NB4 (cell line): ENCODE data around the gene NNMT.

Source experiments
- DNase-seq: peaks from one replicate; pipeline ENCODE4 v3.0.0; 2010; ENCODE audit warnings: low read depth
- H3K4me3 ChIP-seq: one replicate; pipeline ENCODE4 v1.5.1; 2011; ENCODE audit warnings: mild to moderate bottlenecking, low read depth, low read length, moderate library complexity
- MYC ChIP-seq: IDR thresholded peaks from 2 replicates; pipeline ENCODE4 v1.6.1; 2011; ENCODE audit warnings: low read depth, low read length
- POLR2A ChIP-seq: IDR thresholded peaks from 2 replicates; pipeline ENCODE4 v1.6.1; 2011; ENCODE audit warnings: mild to moderate bottlenecking; ENCODE audit not compliant: insufficient read length; ENCODE audit errors: extremely low read depth
- TF ChIP-seq, protein P1 (sequence below): IDR thresholded peaks from 2 replicates; pipeline ENCODE4 v1.6.1; 2011; ENCODE audit warnings: low read depth, low read length
- TF ChIP-seq, protein P2 (sequence below): IDR thresholded peaks from one replicate; pipeline ENCODE4 v1.5.1; 2012; ENCODE audit warnings: low read depth, low read length

NNMT gene

DNA sequence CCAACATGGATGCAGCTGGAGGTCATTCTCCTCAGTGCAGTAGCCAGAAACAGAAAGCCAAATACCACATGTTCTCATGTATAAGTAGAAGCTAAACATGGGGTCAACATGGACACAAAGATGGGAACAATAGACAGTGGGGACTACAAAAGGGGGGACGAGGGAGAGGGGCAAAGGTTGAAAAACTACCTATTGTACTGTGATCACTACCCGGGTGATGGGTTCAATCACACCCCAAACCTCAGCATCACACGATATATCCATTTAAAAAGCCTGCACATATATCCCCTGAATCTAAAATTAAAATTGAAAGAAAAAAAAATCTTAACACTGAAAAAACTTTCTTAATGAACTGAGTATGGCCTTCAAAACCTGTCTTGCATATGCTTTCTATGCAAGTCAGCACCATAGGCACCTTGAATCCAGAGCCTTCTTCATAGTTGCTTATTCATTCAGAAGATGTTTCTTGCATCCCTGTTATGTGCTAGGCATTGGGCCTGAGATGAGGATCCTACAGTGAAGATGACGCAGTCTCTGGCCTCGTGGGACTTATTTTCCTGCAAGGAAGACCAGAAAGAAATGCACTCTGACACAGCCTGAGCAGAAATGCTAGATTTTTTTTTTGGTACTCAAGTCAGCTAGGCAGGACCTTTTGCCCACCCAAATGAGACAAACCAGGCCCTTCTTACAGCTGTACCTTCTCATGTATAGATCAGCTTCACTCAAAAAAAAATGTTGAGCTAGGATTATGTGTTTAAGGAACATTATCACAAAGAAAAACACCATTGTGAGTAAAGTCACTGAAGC, 21.0 kb downstream of the NNMT start:
- DNase-seq: no peak
- no peak for TF ChIP-seq MYC
- TF ChIP-seq POLR2A: no peak
- TF ChIP-seq, protein P1, sequence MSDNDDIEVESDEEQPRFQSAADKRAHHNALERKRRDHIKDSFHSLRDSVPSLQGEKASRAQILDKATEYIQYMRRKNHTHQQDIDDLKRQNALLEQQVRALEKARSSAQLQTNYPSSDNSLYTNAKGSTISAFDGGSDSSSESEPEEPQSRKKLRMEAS: no peak
- TF ChIP-seq, protein P2, sequence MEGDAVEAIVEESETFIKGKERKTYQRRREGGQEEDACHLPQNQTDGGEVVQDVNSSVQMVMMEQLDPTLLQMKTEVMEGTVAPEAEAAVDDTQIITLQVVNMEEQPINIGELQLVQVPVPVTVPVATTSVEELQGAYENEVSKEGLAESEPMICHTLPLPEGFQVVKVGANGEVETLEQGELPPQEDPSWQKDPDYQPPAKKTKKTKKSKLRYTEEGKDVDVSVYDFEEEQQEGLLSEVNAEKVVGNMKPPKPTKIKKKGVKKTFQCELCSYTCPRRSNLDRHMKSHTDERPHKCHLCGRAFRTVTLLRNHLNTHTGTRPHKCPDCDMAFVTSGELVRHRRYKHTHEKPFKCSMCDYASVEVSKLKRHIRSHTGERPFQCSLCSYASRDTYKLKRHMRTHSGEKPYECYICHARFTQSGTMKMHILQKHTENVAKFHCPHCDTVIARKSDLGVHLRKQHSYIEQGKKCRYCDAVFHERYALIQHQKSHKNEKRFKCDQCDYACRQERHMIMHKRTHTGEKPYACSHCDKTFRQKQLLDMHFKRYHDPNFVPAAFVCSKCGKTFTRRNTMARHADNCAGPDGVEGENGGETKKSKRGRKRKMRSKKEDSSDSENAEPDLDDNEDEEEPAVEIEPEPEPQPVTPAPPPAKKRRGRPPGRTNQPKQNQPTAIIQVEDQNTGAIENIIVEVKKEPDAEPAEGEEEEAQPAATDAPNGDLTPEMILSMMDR: no peak
- no peak overlapping the region for H3K4me3 ChIP-seq

DNA sequence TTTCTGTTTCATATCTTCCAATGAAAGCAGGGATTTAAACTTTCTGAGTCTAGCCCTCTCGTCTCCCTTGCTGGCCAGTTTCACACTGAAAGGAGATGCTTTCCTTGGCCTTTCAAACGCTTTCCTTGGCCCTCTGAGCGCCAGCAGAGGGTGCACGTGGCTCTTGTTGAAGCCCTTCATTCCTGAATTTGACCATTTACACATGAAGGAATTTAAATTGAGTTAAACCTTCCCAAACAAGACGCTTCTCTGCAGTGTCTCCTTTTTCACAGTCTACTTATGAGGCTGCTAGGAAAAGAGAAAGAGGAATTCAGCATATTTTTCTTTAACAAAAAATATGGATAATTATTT, 21.6 kb downstream of the NNMT start:
- H3K4me3 ChIP-seq: no peak overlapping the region
- no peak for TF ChIP-seq POLR2A
- no peak for TF ChIP-seq MYC
- TF ChIP-seq, protein P1: peak; percentile 83
- TF ChIP-seq, protein P2: peak; percentile 63
- DNase-seq: peak; percentile 45

DNA sequence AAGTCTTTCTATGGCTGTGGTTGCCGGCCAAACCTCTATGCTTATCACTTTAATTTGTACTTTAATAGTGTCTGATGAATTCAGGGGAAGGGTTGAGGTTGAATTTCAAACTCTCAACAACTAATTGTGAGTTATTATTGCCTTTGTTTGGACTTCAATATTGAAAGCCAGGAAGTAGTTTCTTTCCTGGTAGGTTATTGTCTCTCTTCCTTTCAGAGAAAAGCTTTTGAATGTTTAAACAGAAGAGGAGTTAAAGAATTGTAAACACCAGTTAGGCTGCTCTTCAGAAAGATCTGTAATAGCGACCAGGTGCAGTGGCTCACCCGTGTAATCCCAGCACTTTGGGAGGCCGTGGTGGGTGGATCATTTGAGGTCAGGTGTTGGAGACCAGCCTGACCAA, 22.2 kb downstream of the NNMT start:
- TF ChIP-seq POLR2A: no peak
- TF ChIP-seq, protein P1: no peak
- TF ChIP-seq MYC: no peak
- no peak overlapping the region for H3K4me3 ChIP-seq
- DNase-seq: no peak

DNA sequence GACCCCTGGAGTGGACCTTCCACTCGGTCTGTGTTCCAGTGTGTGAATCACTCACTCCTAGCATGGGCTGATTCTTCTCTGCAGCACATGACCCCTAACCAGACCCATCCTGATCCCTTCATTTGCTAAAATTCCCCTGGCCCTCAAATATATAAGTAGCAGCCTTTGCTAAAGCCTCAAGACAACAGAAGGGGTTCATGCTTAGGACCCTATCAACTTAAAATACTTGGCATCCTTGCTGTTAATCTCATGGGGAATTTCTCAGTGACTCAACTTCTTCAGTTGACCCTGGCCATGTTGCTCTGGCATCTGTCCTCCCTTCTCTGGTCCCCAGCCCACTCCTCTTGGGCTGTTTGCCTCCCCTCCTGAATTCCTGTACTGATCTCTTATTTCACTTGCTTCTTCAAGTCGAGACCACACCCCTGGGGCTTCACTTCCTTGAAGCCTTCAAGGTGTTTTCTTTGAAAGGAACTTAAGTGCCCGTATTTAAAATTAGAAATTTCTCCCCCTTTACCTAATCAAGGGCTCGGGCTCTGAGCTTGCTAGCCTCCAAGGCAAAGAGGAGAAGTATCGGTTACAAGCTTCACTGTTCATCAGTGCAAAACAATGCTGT, 23.6 kb downstream of the NNMT start:
- no peak for DNase-seq
- H3K4me3 ChIP-seq: no peak overlapping the region
- TF ChIP-seq, protein P1: no peak
- no peak for TF ChIP-seq MYC
- TF ChIP-seq POLR2A: no peak
- TF ChIP-seq, protein P2: no peak

DNA sequence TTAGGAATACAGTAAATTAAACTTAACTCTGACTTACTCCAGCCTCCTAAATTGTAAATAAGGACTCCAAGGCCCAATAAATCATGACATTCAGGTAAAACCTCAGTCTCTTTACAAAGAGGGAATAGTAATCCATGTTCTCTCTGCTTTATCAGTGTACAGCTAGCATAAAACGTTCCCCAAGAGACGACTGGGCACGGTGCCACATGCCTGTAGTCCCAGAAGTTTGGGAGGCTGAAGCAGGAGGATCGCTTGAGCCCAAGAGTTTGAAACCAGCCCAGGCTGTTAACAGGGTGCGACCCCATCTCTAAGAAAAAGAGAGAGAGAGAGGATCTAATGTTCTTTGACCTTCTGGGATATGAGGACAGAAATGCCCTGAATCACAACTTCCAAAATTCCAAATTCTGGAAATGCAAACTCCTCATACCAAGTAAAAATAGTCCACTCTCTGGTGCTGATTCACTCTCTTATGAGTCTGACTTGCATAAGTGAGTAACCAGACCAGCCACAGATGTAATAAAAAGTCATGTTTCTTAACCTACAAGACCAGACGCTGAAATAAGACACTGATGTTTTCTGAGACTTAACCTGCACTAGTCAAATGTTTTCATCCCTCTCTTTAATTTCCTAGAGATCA, 25.5 kb downstream of the NNMT start:
- no peak overlapping the region for H3K4me3 ChIP-seq
- TF ChIP-seq POLR2A (no peak), MYC (no peak)
- TF ChIP-seq, protein P2: no peak
- TF ChIP-seq, protein P1: no peak
- DNase-seq: no peak

DNA sequence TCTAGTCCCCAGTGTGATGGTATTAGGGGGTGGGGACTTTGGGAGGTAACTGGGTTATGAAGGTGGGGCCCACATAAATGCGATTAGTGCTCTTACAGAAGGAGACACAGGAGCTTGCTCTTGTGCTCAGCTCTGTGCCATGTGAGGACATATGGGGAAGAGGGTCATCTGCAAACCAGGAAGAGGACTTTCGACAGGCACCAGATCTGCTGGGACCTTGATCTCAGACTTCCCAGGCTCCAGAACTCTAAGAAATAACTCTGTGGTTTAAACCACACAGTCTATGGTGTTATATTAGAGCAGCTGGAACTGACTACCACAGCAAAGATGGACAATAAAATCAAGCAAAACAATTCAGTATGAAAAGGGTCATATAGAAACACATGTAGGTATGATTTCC, 26.7 kb downstream of the NNMT start:
- no peak for TF ChIP-seq MYC
- TF ChIP-seq, protein P1: no peak
- no peak for TF ChIP-seq POLR2A
- TF ChIP-seq, protein P2: no peak
- no peak for DNase-seq

More for the DNA sequence above, 26.7 kb downstream of the NNMT start:
- no peak overlapping the region for H3K4me3 ChIP-seq
